HCT116 (cell line): Measurements from ENCODE around the gene ZNF292. TPM values are rescaled to one million over a fixed set of nuclear protein-coding genes. Genes with fewer than 3 reads are reported as not detected.

Experiments
- ATAC-seq: fragments of 200-7000 bp; cut with Tn5 transposase; 2 replicates; pipeline ENCODE4 v1.9.1; 2020; ENCODE audit warnings: mild to moderate bottlenecking, moderate library complexity
- BruUV-seq: library from RNA; stranded (reverse); fragments of 400-500 nt; replicated peaks from 2 replicates; lab custom pipeline; 2021; lab: Mats Ljungman, UMichigan
- CTCF ChIA-PET: fragments of 300-600 bp; sonication (Branson Sonifier 250); formaldehyde crosslinking; loops from one replicate; lab custom pipeline; 2021; ENCODE audit warnings: antibody characterized with exemption; lab: Charles Lee
- POLR2A ChIA-PET: fragments of 300-600, 350-600 bp; sonication (Branson Sonifier 250); formaldehyde crosslinking; loops from one replicate; lab custom pipeline; 2021; ENCODE audit warnings: antibody characterized with exemption; lab: Charles Lee
- RAD21 ChIA-PET, 2 experiments: fragments of 300-600 bp; sonication (Branson Sonifier 250); formaldehyde crosslinking; loops; one replicate each; lab custom pipeline; 2023; ENCODE audit warnings: low total read pairs in 2 of 2; ENCODE audit not compliant: uncharacterized antibody in 2 of 2, unreplicated experiment in 2 of 2, low non-redundant PET in 1 of 2; lab: Charles Lee
- DNase-seq: peaks from one replicate; pipeline ENCODE4 v3.0.0-alpha.2; 2010; ENCODE audit warnings: low read depth, low spot score
- H2AFZ ChIP-seq: fragments of 200-600 bp; shearing (Covaris generic), sonication (generic); 2 replicates; pipeline ENCODE4 v1.6.1; 2017; ENCODE audit warnings: low read depth, mixed run types, mixed read lengths, antibody characterized with exemption, low read length; ENCODE audit not compliant: poor library complexity, severe bottlenecking
- H3K27ac ChIP-seq: 2 replicates; pipeline ENCODE4 v1.5.1; 2012; ENCODE audit warnings: low read depth, low read length
- H3K27me3 ChIP-seq: fragments of 200-600 bp; sonication (generic); 2 replicates; pipeline ENCODE4 v1.6.1; 2016; ENCODE audit warnings: mixed run types, low read length, mixed read lengths; ENCODE audit not compliant: insufficient read depth
- H3K36me3 ChIP-seq, 2 experiments: fragments of 200-500 bp in 1 of 2; fragments of 200-600 bp in 1 of 2; sonication (Bioruptor generic) in 1 of 2; sonication (generic) in 1 of 2; 2 replicates each; pipeline versions ENCODE4 v1.5.1 to v1.6.1; 2014 to 2016; ENCODE audit warnings: low read length in 2 of 2, inconsistent platforms in 1 of 2, mixed read lengths in 1 of 2, mixed run types in 1 of 2; ENCODE audit not compliant: insufficient read depth in 2 of 2, control insufficient read depth in 1 of 2
- H3K4me1 ChIP-seq, 2 experiments: fragments of 200-600 bp in 1 of 2; sonication (generic) in 1 of 2; 2 replicates each; pipeline versions ENCODE4 v1.5.1 to v1.6.1; 2012 to 2017; ENCODE audit warnings: low read length in 2 of 2, inconsistent platforms in 1 of 2, mild to moderate bottlenecking in 1 of 2, mixed read lengths in 1 of 2, mixed run types in 1 of 2, moderate library complexity in 1 of 2; ENCODE audit not compliant: insufficient read depth in 2 of 2, control insufficient read depth in 1 of 2
- H3K4me2 ChIP-seq: fragments of 200-600 bp; sonication (generic); 2 replicates; pipeline ENCODE4 v1.6.1; 2017; ENCODE audit warnings: mixed run types, low read length, mixed read lengths
- H3K4me3 ChIP-seq, 2 experiments: fragments of 200-600 bp in 1 of 2; sonication (generic) in 1 of 2; replicated peaks in 1 of 2; 2 replicates each; pipeline ENCODE4 v1.5.1; 2011 to 2016; ENCODE audit warnings: low read length in 2 of 2, control low read depth in 1 of 2, low read depth in 1 of 2, mild to moderate bottlenecking in 1 of 2, mixed read lengths in 1 of 2, mixed run types in 1 of 2
- H3K79me2 ChIP-seq: fragments of 200-600 bp; sonication (generic); 2 replicates; pipeline ENCODE4 v1.6.1; 2017; ENCODE audit warnings: mild to moderate bottlenecking, mixed run types, low read length, moderate library complexity, mixed read lengths; ENCODE audit not compliant: insufficient read depth
- H3K9ac ChIP-seq: fragments of 200-600 bp; sonication (generic); 2 replicates; pipeline ENCODE4 v1.6.1; 2016; ENCODE audit warnings: low read length, mixed read lengths
- H3K9me2 ChIP-seq: fragments of 200-600 bp; sonication (generic), shearing (Covaris generic); 2 replicates; pipeline ENCODE4 v1.6.1; 2017; ENCODE audit warnings: mixed run types, mild to moderate bottlenecking, moderate library complexity; ENCODE audit not compliant: insufficient read depth
- H3K9me3 ChIP-seq, 2 experiments: fragments of 200-500 bp in 1 of 2; fragments of 200-600 bp in 1 of 2; sonication (Bioruptor generic) in 1 of 2; sonication (generic) in 1 of 2; 2 replicates each; pipeline ENCODE4 v1.6.1; 2014 to 2017; ENCODE audit warnings: low read length in 2 of 2, mixed read lengths in 2 of 2, inconsistent platforms in 1 of 2, low read depth in 1 of 2, mild to moderate bottlenecking in 1 of 2, mixed run types in 1 of 2, moderate library complexity in 1 of 2; ENCODE audit not compliant: control insufficient read depth in 1 of 2, insufficient read depth in 1 of 2
- H4K20me1 ChIP-seq: fragments of 200-600 bp; sonication (generic), shearing (Covaris generic); 2 replicates; pipeline ENCODE4 v1.6.1; 2017; ENCODE audit warnings: mixed run types, mild to moderate bottlenecking, moderate library complexity; ENCODE audit not compliant: insufficient read depth
- CBX3 ChIP-seq: IDR thresholded peaks from 2 replicates; pipeline ENCODE4 v1.6.1; 2012; ENCODE audit warnings: low read depth
- EGR1 ChIP-seq: IDR thresholded peaks from 2 replicates; pipeline ENCODE4 v1.6.1; 2012; ENCODE audit warnings: low read depth
- EZH2phosphoT487 ChIP-seq: fragments of 200-600 bp; IDR thresholded peaks from 2 replicates; pipeline ENCODE4 v1.6.1; 2018; ENCODE audit warnings: antibody characterized with exemption, borderline replicate concordance
- FOSL1 ChIP-seq: IDR thresholded peaks from 2 replicates; pipeline ENCODE4 v1.6.1; 2012; ENCODE audit warnings: low read depth
- SRF ChIP-seq: IDR thresholded peaks from 2 replicates; pipeline ENCODE4 v1.6.1; 2012; ENCODE audit warnings: low read depth
- TCF7L2 ChIP-seq: IDR thresholded peaks from 2 replicates; pipeline ENCODE4 v1.7.0; 2011; ENCODE audit warnings: borderline replicate concordance, inconsistent platforms; ENCODE audit not compliant: insufficient read depth, insufficient read length; ENCODE audit errors: extremely low read depth
- YY1 ChIP-seq: IDR thresholded peaks from 2 replicates; pipeline ENCODE4 v1.6.1; 2011; ENCODE audit warnings: low read length, low read depth, moderate library complexity, mild to moderate bottlenecking; ENCODE audit not compliant: insufficient replicate concordance; ENCODE audit errors: extremely low read depth
- ZFX ChIP-seq: fragments of 450-650 bp; IDR thresholded peaks from 2 replicates; pipeline ENCODE4 v1.6.1; 2017
- ZNF274 ChIP-seq: fragments of 200-500 bp; sonication (Bioruptor generic); IDR thresholded peaks from 2 replicates; pipeline ENCODE4 v1.6.1; 2014; ENCODE audit warnings: mild to moderate bottlenecking, low read depth, low read length, inconsistent platforms
- intact Hi-C: fragments of 100-400 bp; cut with micrococcal nuclease; formaldehyde crosslinking; loops from 2 replicates; pipeline ENCODE4 v1.10.0; 2022
- total RNA-seq: library from RNA; stranded (reverse); gene quantifications from one replicate; pipeline ENCODE4 v1.2.1, GENCODE V29; 2021; ENCODE audit not compliant: unreplicated experiment
- TF ChIP-seq, protein P1 (sequence below): IDR thresholded peaks from 2 replicates; pipeline ENCODE4 v1.6.1; 2011; ENCODE audit warnings: mild to moderate bottlenecking, low read length, moderate library complexity; ENCODE audit not compliant: insufficient replicate concordance; ENCODE audit errors: extremely low read depth
- TF ChIP-seq, protein P2 (sequence below): IDR thresholded peaks from 2 replicates; pipeline ENCODE4 v1.6.1; 2012
- TF ChIP-seq, protein P3 (sequence below), 3 experiments: fragments of 200-600 bp in 1 of 3; sonication (generic) in 1 of 3; IDR thresholded peaks in 2 of 3; conservative IDR thresholded peaks in 1 of 3; 2 replicates each; pipeline ENCODE4 v1.5.1; 2012 to 2017; ENCODE audit warnings: low read depth in 2 of 3, low read length in 2 of 3, antibody characterized with exemption in 1 of 3, borderline replicate concordance in 1 of 3, control low read depth in 1 of 3, mild to moderate bottlenecking in 1 of 3, mixed read lengths in 1 of 3, mixed run types in 1 of 3, moderate library complexity in 1 of 3; ENCODE audit not compliant: insufficient read depth in 1 of 3

ZNF292 gene
- total RNA-seq, 1 experiment from 2014 or later: 35.3 TPM

DNA sequence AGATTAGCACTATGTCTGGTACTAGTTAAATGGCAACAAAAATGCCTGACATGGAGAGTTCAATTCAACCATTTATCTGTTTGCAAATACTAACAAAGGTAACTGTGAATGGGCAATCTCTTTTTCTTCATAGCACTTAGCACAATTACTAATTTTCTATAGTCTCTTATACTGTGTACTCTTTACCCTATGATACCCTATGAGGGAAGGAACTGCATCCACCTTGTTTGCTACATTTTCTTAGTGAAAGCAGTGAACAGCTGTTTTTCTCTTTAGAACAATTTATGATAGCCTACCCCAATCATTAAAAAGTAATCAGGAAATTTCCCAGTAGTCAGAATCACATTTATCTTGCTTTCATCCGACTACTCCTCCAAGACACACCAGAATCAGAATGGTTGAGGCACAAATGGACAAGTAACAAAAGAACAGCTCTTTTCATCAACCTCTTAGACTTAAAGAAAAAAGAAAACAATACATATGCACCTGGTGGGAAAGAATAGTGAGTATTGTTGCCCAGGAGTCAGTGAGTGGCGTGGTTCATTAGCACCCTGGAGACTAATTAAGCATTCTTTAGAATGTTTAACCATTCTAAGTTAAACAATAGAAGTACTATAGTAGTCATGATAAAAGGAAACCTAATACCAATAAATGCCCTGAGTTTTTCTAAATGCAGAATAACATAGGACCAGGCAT is 16.7 kb downstream of the ZNF292 start:
- ChIA-PET RAD21 (no interaction called here), CTCF (no interaction called here), POLR2A (no interaction called here)
- intact Hi-C loops: no loop called here
- TF ChIP-seq, protein P1, sequence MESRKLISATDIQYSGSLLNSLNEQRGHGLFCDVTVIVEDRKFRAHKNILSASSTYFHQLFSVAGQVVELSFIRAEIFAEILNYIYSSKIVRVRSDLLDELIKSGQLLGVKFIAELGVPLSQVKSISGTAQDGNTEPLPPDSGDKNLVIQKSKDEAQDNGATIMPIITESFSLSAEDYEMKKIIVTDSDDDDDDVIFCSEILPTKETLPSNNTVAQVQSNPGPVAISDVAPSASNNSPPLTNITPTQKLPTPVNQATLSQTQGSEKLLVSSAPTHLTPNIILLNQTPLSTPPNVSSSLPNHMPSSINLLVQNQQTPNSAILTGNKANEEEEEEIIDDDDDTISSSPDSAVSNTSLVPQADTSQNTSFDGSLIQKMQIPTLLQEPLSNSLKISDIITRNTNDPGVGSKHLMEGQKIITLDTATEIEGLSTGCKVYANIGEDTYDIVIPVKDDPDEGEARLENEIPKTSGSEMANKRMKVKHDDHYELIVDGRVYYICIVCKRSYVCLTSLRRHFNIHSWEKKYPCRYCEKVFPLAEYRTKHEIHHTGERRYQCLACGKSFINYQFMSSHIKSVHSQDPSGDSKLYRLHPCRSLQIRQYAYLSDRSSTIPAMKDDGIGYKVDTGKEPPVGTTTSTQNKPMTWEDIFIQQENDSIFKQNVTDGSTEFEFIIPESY: no peak
- H3K27me3 ChIP-seq: no peaks in the 10 kb centered on the region
- DNase-seq (no peak), ATAC-seq (no peak)
- BruUV-seq: no TSS peak
- H3K9ac ChIP-seq: no peak overlapping the region
- peaks cover 37% of the 10 kb centered on the region for H4K20me1 ChIP-seq
- no peak overlapping the region for H3K27ac ChIP-seq
- H3K4me1 ChIP-seq: no peaks in the 10 kb centered on the region
- no peaks in the 10 kb centered on the region for H3K36me3 ChIP-seq
- H2AFZ ChIP-seq: no peak overlapping the region
- peaks cover 99% of the 10 kb centered on the region for H3K79me2 ChIP-seq
- no peaks in the 10 kb centered on the region for H3K9me3 ChIP-seq
- H3K4me2 ChIP-seq: no peak overlapping the region
- no peak overlapping the region for H3K4me3 ChIP-seq
- no peaks in the 10 kb centered on the region for H3K9me2 ChIP-seq

- Histone ChIP-seq H3K9ac (no peak overlapping the region), H3K9me2 (no peaks in the 10 kb centered on the region), H3K27ac (no peak overlapping the region), H3K79me2 (peaks cover 99% of the 10 kb centered on the region), H4K20me1 (peaks cover 30% of the 10 kb centered on the region), H2AFZ (no peak overlapping the region), H3K9me3 (no peaks in the 10 kb centered on the region), H3K36me3 (no peaks in the 10 kb centered on the region), H3K4me3 (no peak overlapping the region), H3K4me1 (no peaks in the 10 kb centered on the region), H3K27me3 (no peaks in the 10 kb centered on the region), H3K4me2 (no peak overlapping the region)
- CTCF ChIA-PET: no interaction called here
- RAD21 ChIA-PET: no interaction called here
- POLR2A ChIA-PET: no interaction called here
- no TSS peak for BruUV-seq
- no peak for DNase-seq
- intact Hi-C loops: no loop called here
- ATAC-seq: no peak
- TF ChIP-seq YY1 (no peak), ZNF274 (no peak), CBX3 (no peak), TCF7L2 (no peak), FOSL1 (no peak), ZFX (no peak), EGR1 (no peak), EZH2phosphoT487 (no peak), SRF (no peak)
- TF ChIP-seq, protein P1: no peak
- TF ChIP-seq, protein P2, sequence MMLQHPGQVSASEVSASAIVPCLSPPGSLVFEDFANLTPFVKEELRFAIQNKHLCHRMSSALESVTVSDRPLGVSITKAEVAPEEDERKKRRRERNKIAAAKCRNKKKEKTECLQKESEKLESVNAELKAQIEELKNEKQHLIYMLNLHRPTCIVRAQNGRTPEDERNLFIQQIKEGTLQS: no peak
- TF ChIP-seq, protein P3, sequence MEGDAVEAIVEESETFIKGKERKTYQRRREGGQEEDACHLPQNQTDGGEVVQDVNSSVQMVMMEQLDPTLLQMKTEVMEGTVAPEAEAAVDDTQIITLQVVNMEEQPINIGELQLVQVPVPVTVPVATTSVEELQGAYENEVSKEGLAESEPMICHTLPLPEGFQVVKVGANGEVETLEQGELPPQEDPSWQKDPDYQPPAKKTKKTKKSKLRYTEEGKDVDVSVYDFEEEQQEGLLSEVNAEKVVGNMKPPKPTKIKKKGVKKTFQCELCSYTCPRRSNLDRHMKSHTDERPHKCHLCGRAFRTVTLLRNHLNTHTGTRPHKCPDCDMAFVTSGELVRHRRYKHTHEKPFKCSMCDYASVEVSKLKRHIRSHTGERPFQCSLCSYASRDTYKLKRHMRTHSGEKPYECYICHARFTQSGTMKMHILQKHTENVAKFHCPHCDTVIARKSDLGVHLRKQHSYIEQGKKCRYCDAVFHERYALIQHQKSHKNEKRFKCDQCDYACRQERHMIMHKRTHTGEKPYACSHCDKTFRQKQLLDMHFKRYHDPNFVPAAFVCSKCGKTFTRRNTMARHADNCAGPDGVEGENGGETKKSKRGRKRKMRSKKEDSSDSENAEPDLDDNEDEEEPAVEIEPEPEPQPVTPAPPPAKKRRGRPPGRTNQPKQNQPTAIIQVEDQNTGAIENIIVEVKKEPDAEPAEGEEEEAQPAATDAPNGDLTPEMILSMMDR (IDR thresholded peaks at IDR 0.05 in 2 of 3, conservative IDR thresholded peaks at IDR 0.05 in 1 of 3; ENCODE audit: borderline replicate concordance in 1 of 3, insufficient read depth in 1 of 3, low read depth in 2 of 3, low read length in 2 of 3): no peak
Measured at GRCh38 chr6:87174078-87174579, 18.8 kb downstream of the ZNF292 start.
